GM19193 (cell line): ENCODE results near the gene TTLL8.

Source experiments
- POLR2A ChIP-seq: IDR thresholded peaks from 4 replicates; pipeline ENCODE4 v1.6.1; 2011; ENCODE audit not compliant: insufficient read depth, insufficient read length; ENCODE audit errors: extremely low read depth

TTLL8 gene

GRCh38 chr22:50086526-50086925, 28.4 kb upstream of the TTLL8 start:
- TF ChIP-seq POLR2A, result no peak

DNA sequence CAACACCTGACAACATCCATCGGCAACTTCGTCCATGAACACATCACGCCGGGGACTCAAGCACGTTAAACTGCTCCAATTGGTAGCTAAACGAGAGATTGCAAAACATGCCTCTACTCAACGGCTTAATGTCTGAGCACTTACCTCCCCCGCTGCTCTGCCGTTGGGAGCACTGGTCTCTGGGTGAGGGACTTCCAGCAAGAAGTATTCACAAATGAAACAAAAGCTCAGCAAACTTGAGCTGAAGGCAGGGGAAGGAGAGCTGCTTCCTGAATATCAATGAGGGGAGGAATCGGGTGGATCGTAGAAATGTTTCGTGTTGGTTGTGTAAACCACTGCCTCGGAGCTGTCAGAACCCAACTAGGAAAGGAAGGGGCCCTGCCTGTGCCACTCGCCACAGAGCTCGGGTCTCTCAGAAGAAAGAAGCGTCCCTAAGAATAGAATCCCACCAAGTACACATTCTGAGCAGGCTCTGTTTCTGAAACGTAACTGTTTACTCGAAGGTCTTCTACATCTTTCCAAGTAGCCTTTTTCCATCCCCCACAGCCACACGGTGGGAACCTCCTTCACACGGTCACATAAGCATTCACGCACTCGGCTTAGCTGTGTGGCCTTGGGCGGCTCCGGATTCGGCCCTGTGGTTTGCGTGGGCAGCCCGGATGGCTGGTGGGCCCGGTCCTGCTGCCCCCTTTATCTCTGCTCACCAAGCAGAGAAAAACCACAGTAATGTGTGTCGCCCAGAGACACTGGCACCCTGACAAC, 27.3 kb upstream of the TTLL8 start, which contains the start of gene MLC1:
TSS of gene MLC1 (minus strand) at position 216 of the 762 bp plus-strand sequence. CDS start 524 bp downstream, outside the sequence.
- no peak for TF ChIP-seq POLR2A

- no peak for TF ChIP-seq POLR2A
Measured at GRCh38 chr22:50084614-50085021, 26.5 kb upstream of the TTLL8 start.

- no peak for TF ChIP-seq POLR2A
Measured at GRCh38 chr22:50084080-50084477, 26.0 kb upstream of the TTLL8 start.

DNA sequence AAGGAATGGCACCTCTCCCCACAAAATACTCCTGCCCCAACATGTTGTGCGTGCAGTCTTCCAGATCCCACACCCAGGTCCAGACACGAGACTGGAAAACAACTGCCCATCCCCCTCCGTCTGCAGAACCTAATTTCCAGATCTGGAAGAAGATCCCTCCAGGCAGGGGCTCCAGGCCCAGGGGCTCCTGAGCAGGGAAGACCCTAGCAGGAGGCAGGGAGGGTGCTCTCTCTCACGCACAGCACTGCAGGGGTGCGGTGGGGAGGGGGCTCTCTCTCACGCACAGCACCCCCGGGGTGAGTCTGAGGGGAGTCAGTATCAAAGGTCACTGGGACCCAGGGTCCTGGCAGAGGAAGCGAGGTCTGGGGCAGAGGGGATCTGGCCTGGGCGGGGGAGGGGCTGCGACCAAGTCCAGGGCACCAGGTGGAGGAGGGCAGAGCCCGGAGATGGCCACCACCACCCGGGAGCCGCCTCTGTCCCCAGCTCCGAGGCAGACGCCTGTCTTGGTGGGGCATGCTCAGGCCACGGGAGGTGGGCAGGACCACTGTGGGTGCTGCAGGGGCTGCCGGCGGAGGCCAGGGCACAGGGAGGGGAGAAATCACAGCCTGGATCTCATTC, 25.5 kb upstream of the TTLL8 start:
- no peak for TF ChIP-seq POLR2A

- TF ChIP-seq POLR2A, result no peak
Measured at GRCh38 chr22:50082961-50083461, 24.9 kb upstream of the TTLL8 start.

- TF ChIP-seq POLR2A, result no peak
Measured at GRCh38 chr22:50082197-50082715, 24.2 kb upstream of the TTLL8 start.

- TF ChIP-seq POLR2A, result no peak
Measured at GRCh38 chr22:50081426-50082196, 23.5 kb upstream of the TTLL8 start.

GRCh38 chr22:50080077-50080465, 22.0 kb upstream of the TTLL8 start:
- no peak for TF ChIP-seq POLR2A

- TF ChIP-seq POLR2A, result no peak
Measured at GRCh38 chr22:50078761-50079160, 20.7 kb upstream of the TTLL8 start.

DNA sequence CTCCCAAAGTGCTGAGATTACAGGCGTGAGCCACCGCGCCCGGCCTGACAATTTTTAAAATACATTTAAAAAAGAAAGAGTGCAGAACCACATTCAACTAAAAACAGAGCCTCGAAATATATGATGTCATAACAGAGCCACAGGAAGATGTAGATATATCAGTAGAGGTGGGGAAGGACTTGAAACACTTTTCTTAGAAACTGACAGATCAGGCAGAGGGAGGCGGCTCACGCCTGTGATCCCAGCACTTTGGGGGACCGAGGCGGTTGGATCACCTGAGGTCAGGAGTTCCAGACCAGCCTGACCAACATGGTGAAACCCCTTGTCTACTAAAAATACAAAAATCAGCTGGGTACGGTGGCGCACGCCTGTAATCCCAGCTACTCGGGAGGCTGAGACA, 20.1 kb upstream of the TTLL8 start:
- TF ChIP-seq POLR2A, result no peak

- no peak for TF ChIP-seq POLR2A
Measured at GRCh38 chr22:50076646-50077535, 18.8 kb upstream of the TTLL8 start.

GRCh38 chr22:50074551-50075530, 16.7 kb upstream of the TTLL8 start:
- TF ChIP-seq POLR2A, result no peak
